Measurements from ENCODE around the gene GNB1L. TPM values are rescaled to one million over a fixed set of nuclear protein-coding genes. Genes with fewer than 3 reads are reported as not detected.

Gene GNB1L
- total RNA-seq, 1 experiment from 2014 or later, result 17.9 TPM

DNA sequence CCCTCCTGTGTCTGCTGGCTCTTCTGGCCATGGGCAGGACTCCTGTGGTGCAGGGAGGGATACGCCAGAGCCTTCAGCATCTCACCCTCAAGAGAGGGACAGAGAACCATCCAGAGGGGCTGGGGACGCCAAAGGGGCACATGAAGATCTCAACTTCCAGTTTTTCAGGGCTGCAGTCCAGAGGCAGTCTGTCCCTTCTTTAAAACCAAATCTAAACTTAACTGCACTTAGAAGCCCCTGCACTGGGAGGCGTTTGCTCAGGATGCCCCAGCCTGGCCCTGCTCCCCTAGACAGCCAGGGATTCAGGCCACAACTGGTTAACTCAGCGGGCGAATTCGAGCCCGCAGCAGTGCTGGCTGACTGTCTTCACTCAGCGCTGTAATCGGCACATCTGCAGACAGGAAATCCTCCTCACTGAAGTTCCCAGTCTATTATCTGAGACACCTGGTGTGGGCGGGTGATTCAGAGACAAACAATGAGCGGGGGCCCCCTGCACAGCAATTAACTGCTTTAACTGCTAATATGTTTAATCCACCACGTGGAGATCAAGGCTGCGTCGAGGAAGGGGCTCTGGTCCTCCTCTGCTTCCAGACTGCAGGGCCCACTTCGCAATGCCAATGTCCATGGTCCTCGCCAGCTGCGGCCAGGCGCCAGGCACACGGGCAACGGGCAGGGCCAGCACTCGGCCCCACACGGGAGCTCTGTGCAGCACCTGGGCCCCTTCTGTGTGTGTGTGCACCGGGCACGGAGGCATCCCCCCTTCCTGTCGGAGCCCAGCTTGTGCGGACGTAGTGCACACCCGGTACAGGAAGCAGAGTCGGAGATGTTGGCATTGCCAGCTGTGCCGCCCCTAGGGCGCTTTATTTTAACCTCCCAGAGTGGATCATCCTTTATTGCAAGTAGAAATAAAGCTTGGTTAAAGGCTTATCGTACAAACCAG lies 36.9 kb upstream of the GNB1L start:
- ChIA-PET CTCF (interaction anchor here (0.5 kb wide), 1 partner anchor 156 kb away, joined by 7 read pairs; no protein-coding TSS in a partner anchor), POLR2A (ENCODE audit: low non-redundant PET) (no interaction called here)
- Histone ChIP-seq H3K9me3 (ENCODE audit: low read depth, low read length, poor library complexity, severe bottlenecking) (no peaks in the 10 kb centered on the region), H3K4me3 (ENCODE audit: low read depth, low read length, poor library complexity, severe bottlenecking) (no peak overlapping the region), H3K27ac (ENCODE audit: low read depth, low read length, poor library complexity, severe bottlenecking) (peak overlapping the region; percentile 82), H3K4me1 (ENCODE audit: insufficient read depth, low read length, poor library complexity, severe bottlenecking) (peaks cover 54% of the 10 kb centered on the region), H3K27me3 (replicated peaks; ENCODE audit: insufficient read depth, low read depth, low read length, poor library complexity) (no peaks in the 10 kb centered on the region), H3K36me3 (ENCODE audit: insufficient read depth, low read length, poor library complexity, severe bottlenecking) (no peaks in the 10 kb centered on the region)
- intact Hi-C loops (cut with micrococcal nuclease; ENCODE audit: unreplicated experiment), result no loop called here
- TF ChIP-seq EZH2 (IDR thresholded peaks at IDR 0.05; ENCODE audit: borderline replicate concordance, low read depth, low read length, poor library complexity, severe bottlenecking), result no peak
- TF ChIP-seq CTCF (conservative IDR thresholded peaks at IDR 0.05; ENCODE audit: low read depth, low read length), result peak; percentile 1; the same call in 1 of the 2 replicates
- BruUV-seq (replicated peaks), result no TSS peak
- peak; percentile 98 for DNase-seq (ENCODE audit: low spot score)

- intact Hi-C loops (cut with micrococcal nuclease; ENCODE audit: unreplicated experiment), result no loop called here
- H3K9me3 ChIP-seq (ENCODE audit: low read depth, low read length, poor library complexity, severe bottlenecking), result no peaks in the 10 kb centered on the region
- H3K27me3 ChIP-seq (replicated peaks; ENCODE audit: insufficient read depth, low read depth, low read length, poor library complexity), result no peaks in the 10 kb centered on the region
- no TSS peak for BruUV-seq (replicated peaks)
- ChIA-PET POLR2A (ENCODE audit: low non-redundant PET) (no interaction called here), CTCF (interaction anchor here (0.6 kb wide), 1 partner anchor 26 kb away, joined by 5 read pairs; no protein-coding TSS in a partner anchor)
- no peaks in the 10 kb centered on the region for H3K36me3 ChIP-seq (ENCODE audit: insufficient read depth, low read length, poor library complexity, severe bottlenecking)
- peaks cover 62% of the 10 kb centered on the region for H3K4me1 ChIP-seq (ENCODE audit: insufficient read depth, low read length, poor library complexity, severe bottlenecking)
- DNase-seq (ENCODE audit: low spot score), result peak; percentile 48
- H3K27ac ChIP-seq (ENCODE audit: low read depth, low read length, poor library complexity, severe bottlenecking), result peak overlapping the region; percentile 82
- H3K4me3 ChIP-seq (ENCODE audit: low read depth, low read length, poor library complexity, severe bottlenecking), result no peak overlapping the region
- no peak for TF ChIP-seq CTCF (conservative IDR thresholded peaks at IDR 0.05; ENCODE audit: low read depth, low read length)
- no peak for TF ChIP-seq EZH2 (IDR thresholded peaks at IDR 0.05; ENCODE audit: borderline replicate concordance, low read depth, low read length, poor library complexity, severe bottlenecking)
Observed at GRCh38 chr22:19890502-19891316, 36.0 kb upstream of the GNB1L start.

DNA sequence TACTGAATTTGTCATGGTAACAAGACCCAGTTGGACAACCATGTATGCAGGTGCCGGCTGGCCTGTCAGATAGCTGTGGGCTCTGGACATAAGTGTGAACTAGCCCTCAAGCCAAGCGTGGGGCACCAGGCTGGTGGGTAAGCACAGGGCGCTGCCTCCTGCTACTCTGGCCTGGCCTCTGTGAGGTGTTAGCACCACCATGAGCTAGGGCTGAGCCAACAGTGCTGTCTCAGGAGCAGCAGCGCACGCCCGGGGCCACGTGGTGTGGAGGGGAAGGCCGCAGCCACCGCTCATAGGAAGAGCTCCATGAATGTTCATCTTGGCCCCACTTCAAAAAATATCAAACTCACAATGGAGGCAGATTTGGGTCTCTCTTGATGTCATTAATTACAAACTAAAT lies 35.3 kb upstream of the GNB1L start:
- no peaks in the 10 kb centered on the region for H3K27me3 ChIP-seq (replicated peaks; ENCODE audit: insufficient read depth, low read depth, low read length, poor library complexity)
- H3K4me1 ChIP-seq (ENCODE audit: insufficient read depth, low read length, poor library complexity, severe bottlenecking), result peaks cover 65% of the 10 kb centered on the region
- H3K4me3 ChIP-seq (ENCODE audit: low read depth, low read length, poor library complexity, severe bottlenecking), result no peak overlapping the region
- H3K9me3 ChIP-seq (ENCODE audit: low read depth, low read length, poor library complexity, severe bottlenecking), result no peaks in the 10 kb centered on the region
- peak overlapping the region; percentile 82 for H3K27ac ChIP-seq (ENCODE audit: low read depth, low read length, poor library complexity, severe bottlenecking)
- no TSS peak for BruUV-seq (replicated peaks)
- H3K36me3 ChIP-seq (ENCODE audit: insufficient read depth, low read length, poor library complexity, severe bottlenecking), result no peaks in the 10 kb centered on the region
- TF ChIP-seq EZH2 (IDR thresholded peaks at IDR 0.05; ENCODE audit: borderline replicate concordance, low read depth, low read length, poor library complexity, severe bottlenecking), result no peak
- TF ChIP-seq CTCF (conservative IDR thresholded peaks at IDR 0.05; ENCODE audit: low read depth, low read length), result no peak
- DNase-seq (ENCODE audit: low spot score), result no peak
- intact Hi-C loops (cut with micrococcal nuclease; ENCODE audit: unreplicated experiment), result no loop called here
- ChIA-PET CTCF (no interaction called here), POLR2A (ENCODE audit: low non-redundant PET) (no interaction called here)

All from A673 (cell line).